ENCODE measurements around the gene SRBD1.

Gene SRBD1

DNA sequence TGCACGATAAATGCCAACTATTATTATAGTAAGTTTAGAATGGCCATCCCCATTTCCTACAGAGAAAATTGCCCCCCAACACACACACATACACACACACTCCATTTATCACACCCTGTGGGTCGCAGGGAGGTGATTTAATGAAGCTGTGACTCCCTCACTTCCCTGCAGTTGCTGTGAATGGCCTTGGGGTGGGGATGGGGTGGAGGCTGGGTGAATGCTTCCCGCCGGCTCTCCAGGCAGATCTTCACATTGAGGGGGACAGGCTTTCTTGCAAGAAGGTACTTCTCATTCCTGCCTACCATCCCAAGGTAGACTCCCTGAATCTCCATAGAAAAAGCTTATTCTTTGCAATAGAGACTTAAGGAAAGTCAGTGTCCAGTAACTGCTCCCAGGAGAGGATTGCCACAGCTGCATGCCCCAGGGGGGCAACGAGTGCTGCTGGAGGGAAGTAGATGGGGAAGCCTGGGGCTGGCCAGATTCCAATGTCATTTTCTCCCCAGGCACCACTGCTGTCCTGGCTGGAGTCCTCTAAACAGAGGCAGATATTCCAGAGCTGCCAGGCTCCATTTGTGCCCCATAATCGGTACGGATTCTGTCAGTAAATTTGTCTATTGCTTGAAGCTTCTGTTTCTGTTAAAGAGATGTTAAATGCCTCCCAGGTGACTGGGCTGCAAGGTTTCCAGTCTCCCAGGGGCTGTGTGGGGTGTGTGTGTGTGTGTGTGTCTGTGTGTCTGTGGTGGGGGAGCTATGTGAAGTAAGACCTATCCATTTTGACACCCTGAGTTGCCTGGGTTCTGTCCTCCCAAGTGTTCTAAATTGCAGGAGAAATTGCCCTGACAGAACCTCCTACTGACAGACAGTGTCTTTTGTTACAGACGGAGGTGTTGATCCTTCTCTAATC is 265.5 kb downstream of the SRBD1 start:
- DNase-seq: no peak

DNA sequence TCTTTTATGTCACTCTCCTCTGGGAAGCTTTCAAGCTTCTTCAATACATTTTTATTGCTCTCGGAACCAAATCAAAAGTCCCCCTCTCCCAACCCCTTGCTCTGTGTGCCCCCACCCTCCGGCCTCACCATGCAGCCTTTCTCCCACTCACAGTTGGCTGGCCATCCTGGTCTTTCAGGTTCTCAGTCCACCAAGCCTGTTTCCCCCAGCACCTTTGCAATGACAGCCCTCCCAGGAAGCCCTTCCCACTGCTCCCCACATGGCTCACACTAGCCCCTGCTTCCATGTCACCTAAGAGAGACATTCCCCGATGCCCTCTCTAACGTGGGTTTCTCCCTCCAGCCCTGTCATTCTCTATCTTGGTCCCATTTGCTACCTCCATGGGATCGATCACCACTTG is 266.6 kb downstream of the SRBD1 start:
- DNase-seq: no peak

DNA sequence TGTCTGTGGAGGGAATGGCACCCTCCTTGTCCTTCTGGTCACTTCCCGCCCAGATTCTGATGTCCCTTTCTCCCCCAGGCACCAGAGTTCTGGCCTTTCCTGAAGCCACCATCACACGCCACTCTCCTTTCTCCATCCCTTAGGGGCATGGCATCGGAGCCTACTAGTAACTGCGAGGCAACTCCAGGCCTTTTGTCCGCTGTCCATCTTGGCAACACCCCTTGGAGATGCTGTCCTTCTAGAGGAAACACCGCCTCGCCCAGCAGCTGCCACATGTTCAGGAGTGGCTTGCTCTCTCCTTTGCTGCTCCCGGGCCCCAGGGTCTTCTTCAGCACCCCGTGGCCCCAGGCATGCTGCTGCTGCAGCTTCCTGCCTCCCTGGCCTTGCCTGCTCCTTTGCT is 267.0 kb downstream of the SRBD1 start:
- no peak for DNase-seq

DNA sequence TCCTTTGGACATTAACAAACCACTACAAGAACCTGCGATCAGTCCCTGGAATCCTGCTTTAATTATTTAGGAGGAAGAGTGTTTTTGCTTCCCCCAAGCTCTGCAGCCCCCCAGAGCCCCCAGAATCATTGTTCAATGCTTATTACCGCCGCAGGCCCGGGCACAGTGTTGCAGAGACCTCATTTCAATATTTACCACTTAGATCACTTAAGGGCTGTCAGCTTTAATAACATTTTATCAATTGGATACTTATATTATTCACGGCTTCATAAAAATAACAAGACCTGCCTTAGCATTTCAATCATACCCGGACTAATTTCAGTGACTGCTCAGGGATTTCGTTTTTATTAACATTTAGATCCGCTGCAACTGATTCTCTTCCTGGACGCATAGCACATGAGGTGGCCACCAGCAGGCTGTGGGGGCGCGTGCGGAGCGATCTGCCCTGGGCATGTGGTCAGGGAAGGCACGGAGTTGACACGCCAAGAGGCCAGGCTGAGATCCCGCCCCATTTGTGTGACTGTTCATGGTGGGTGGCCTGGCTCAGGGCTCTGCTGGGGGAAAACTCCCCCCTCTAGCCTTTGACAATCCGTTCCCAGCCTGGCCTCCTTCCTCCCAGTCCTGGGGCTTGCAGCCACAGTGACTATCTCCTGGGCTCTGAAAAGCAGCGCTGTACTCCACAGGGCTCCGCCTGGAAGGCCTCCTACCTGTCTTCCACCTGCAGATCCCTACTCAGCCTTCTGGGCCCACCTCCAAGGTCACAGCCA is 267.6 kb downstream of the SRBD1 start:
- DNase-seq: no peak

DNA sequence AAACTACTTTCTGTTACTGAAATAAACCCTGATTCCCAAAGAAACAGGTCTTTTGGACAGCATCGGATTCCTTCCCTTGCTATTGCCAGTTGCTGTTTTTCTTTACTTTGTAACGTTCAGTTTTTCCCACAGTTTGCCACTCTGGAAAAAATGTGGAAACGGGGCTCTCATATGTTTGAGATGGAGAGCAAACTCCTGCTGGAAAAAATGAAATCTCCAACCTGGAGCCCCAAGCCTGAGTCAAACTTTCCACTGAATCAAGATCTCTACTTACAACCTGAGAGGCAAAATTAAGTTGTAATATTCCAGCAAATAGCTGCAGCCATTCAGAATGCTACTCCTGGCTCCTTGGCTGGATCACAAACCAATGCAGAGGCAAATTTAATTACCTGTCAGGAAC is 270.7 kb downstream of the SRBD1 start:
- no peak for DNase-seq

DNA sequence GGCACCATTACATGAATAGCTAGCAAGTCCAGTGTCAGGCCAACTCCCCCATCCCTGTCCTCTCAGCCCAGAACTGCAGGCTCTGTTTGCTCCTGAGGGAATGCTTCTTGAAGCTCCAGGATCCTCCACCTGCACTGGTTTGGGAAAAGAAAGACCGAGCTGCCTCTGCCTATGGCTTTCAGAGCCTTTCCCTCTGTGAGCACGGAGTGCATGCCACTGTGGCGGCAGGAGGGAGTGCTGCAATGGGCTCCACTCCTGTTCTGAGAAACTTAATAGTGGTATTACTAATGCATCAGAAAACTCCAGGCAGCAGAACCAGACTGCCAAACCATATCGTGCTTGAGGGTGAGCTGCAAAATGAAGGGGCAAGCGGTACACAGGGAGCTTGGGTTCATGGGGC is 271.8 kb downstream of the SRBD1 start:
- DNase-seq: no peak

Data from NCI-H774 (cell line).